Thyroid gland (tissue), 4 donors: ENCODE data around the gene IL17RA.

Experiments used
- POLR2A ChIP-seq, 2 donors: fragments of 450-650 bp; IDR thresholded peaks; one replicate each; pipeline ENCODE4 v1.6.1; 2017; ENCODE audit warnings: antibody characterized with exemption in 2 of 2, mild to moderate bottlenecking in 2 of 2, moderate library complexity in 1 of 2
- TF ChIP-seq, protein P1 (sequence below), 6 experiments: fragments of 200-600 bp in 3 of 6; fragments of 450-650 bp in 3 of 6; sonication (generic) in 3 of 6; IDR thresholded peaks; one replicate each; pipeline ENCODE4 v1.5.1; 2016 to 2019; ENCODE audit warnings: antibody characterized with exemption in 6 of 6, mild to moderate bottlenecking in 2 of 6, inconsistent platforms in 1 of 6, moderate library complexity in 1 of 6

DNA sequence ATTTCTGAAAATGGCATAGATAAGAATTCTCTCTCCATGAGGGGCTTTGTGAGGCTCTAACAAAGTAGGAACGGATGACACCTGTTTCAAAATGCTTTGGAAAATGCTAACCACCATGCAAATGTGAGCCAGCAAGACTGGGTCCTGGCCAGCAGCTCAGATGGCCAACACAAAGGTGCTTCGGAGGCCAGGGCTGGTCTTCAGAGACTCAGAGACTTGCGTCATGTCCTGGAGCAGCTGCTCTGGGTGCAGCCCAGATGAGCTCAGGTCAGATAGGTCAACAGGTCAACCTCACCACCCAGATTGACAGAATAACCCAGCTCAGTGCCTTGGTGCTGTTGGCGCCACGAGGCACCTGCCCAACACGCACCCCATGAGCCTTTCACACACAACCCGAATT lies 48.3 kb downstream of the IL17RA start:
- TF ChIP-seq, protein P1, sequence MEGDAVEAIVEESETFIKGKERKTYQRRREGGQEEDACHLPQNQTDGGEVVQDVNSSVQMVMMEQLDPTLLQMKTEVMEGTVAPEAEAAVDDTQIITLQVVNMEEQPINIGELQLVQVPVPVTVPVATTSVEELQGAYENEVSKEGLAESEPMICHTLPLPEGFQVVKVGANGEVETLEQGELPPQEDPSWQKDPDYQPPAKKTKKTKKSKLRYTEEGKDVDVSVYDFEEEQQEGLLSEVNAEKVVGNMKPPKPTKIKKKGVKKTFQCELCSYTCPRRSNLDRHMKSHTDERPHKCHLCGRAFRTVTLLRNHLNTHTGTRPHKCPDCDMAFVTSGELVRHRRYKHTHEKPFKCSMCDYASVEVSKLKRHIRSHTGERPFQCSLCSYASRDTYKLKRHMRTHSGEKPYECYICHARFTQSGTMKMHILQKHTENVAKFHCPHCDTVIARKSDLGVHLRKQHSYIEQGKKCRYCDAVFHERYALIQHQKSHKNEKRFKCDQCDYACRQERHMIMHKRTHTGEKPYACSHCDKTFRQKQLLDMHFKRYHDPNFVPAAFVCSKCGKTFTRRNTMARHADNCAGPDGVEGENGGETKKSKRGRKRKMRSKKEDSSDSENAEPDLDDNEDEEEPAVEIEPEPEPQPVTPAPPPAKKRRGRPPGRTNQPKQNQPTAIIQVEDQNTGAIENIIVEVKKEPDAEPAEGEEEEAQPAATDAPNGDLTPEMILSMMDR (IDR thresholded peaks at IDR 0.05): no peak
- no peak for TF ChIP-seq POLR2A (IDR thresholded peaks at IDR 0.05)
